Tibial artery (tissue), 4 donors: Measurements from ENCODE around the gene EHD2.
A peak's percentile ranks its signal among the peaks of the same experiment; 100 is the strongest.
"Not testable (repeated sequence)": the region's sequence is repeated elsewhere in the genome, so short reads cannot be mapped to it uniquely, and the experiment has no call there.

Source experiments
- DNase-seq, 2 donors: peaks; one replicate each; pipeline ENCODE4 v3.0.0-alpha.2; 2019
- H3K27ac ChIP-seq, 2 donors: fragments of 200-600 bp; sonication (generic) in 1 of 2; 1 replicate in 1 of 2; 2 replicates in 1 of 2; pipeline ENCODE4 v1.5.1; 2018 to 2019; ENCODE audit warnings: mild to moderate bottlenecking in 1 of 2
- H3K27me3 ChIP-seq, 2 donors: fragments of 200-600 bp; sonication (generic) in 1 of 2; one replicate each; pipeline versions ENCODE4 v1.5.1 to v1.6.0; 2016 to 2019
- H3K36me3 ChIP-seq, 3 donors: fragments of 200-600 bp; sonication (generic) in 2 of 3; one replicate each; pipeline ENCODE4 v1.5.1; 2016 to 2019; ENCODE audit warnings: mild to moderate bottlenecking in 2 of 3
- H3K4me1 ChIP-seq, 4 donors: fragments of 200-600 bp; sonication (generic) in 2 of 4; 1 replicate in 3 of 4; 2 replicates in 1 of 4; pipeline ENCODE4 v1.5.1; 2016 to 2019
- H3K4me3 ChIP-seq, 2 donors: fragments of 200-600 bp; sonication (generic) in 1 of 2; 1 replicate in 1 of 2; 2 replicates in 1 of 2; pipeline ENCODE4 v1.5.1; 2018 to 2019; ENCODE audit warnings: mild to moderate bottlenecking in 2 of 2
- H3K9me3 ChIP-seq, 3 donors: fragments of 200-600 bp; sonication (generic) in 1 of 3; one replicate each; pipeline ENCODE4 v1.5.1; 2016 to 2019
- CTCF ChIP-seq, 2 experiments: fragments of 200-600 bp in 1 of 2; fragments of 450-650 bp in 1 of 2; IDR thresholded peaks; one replicate each; pipeline ENCODE4 v1.5.1; 2017 to 2019; ENCODE audit warnings: antibody characterized with exemption in 2 of 2, mild to moderate bottlenecking in 1 of 2, moderate library complexity in 1 of 2
- intact Hi-C: fragments of 100-400 bp; cut with DNase I; formaldehyde crosslinking; loops from one replicate; pipeline ENCODE4 v1.15.0; 2023; ENCODE audit warnings: low total_unique reads

The EHD2 gene

GRCh38 chr19:47760632-47760999 lies 47.4 kb downstream of the EHD2 start:
- Histone ChIP-seq H3K27me3 (no peaks in the 10 kb centered on the region), H3K36me3 (peaks cover 33 to 51% (median 39%) of the 10 kb centered on the region in 3 donors), H3K4me3 (no peak overlapping the region), H3K27ac (no peak overlapping the region), H3K4me1 (peaks cover 0 to 2% (median 0%) of the 10 kb centered on the region in 4 donors), H3K9me3 (no peaks in the 10 kb centered on the region)
- no peak for DNase-seq
- intact Hi-C loops = no loop called here
- no peak for TF ChIP-seq CTCF (IDR thresholded peaks at IDR 0.05)

DNA sequence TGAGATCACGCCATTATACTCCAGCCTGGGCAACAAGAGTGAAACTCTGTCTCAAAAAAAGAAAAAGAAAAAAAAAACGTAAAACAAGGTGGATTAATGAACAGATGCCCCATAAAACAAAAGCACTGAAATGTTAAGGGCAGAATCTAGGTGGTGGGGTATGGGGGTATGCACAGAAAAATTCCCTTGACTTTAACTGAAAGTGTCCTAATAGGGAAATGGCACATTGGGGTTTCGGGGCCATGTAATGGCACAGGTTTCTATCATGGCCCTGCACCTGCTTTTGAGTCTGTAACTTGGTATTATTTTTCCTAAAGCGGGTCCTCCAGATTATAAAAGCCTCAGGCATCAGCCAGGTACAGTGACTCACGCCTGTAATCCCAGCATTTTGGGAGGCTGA lies 48.3 kb downstream of the EHD2 start:
- H3K9me3 ChIP-seq = no peaks in the 10 kb centered on the region
- H3K27me3 ChIP-seq = no peaks in the 10 kb centered on the region
- intact Hi-C loops = no loop called here
- no peak overlapping the region for H3K4me3 ChIP-seq
- DNase-seq = no peak
- peaks cover 23 to 42% (median 29%) of the 10 kb centered on the region in 3 donors for H3K36me3 ChIP-seq
- peaks cover 0 to 7% (median 0%) of the 10 kb centered on the region in 4 donors for H3K4me1 ChIP-seq
- no peak overlapping the region for H3K27ac ChIP-seq
- TF ChIP-seq CTCF (IDR thresholded peaks at IDR 0.05) = no peak

- intact Hi-C loops = no loop called here
- Histone ChIP-seq H3K27me3 (no peaks in the 10 kb centered on the region), H3K4me1 (peaks cover 0 to 7% (median 0%) of the 10 kb centered on the region in 4 donors)
Observed at GRCh38 chr19:47762151-47762550, 48.9 kb downstream of the EHD2 start.

DNA sequence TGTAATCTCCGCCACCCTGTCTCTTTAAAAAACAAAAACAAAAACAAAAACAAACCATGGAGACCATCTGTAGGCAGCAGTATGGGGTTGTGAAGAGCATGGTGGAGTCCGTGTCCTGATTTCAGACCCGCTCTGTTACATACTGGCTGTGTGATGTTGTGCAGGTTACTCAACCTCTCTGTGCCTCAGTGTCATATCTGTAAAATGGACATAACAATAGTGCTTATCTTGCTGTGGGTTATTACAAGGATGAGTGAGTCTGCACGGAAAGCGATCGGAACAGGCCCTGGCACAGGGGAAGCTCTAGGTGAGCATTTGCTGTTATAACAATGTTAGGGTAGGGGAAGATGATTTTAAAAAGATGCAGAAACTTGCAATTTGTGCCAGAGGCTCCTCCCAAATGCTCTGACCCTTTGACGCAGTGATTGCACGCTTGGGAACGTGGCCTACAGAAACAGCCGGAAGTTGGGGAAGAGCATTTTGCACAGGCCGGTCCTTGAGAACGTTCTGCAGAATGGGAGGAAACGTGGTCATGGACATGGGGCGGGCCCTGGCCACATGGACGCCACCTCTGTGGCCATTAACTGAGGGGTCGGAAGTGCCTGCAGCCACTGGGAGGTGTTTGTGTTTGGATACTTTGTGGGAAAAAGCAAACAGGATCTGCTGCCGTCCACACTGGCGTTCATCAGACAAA lies 49.5 kb downstream of the EHD2 start:
- no peak overlapping the region for H3K4me3 ChIP-seq
- intact Hi-C loops = no loop called here
- H3K27ac ChIP-seq = no peak overlapping the region
- H3K9me3 ChIP-seq = no peaks in the 10 kb centered on the region
- peaks cover 11 to 30% (median 17%) of the 10 kb centered on the region in 3 donors for H3K36me3 ChIP-seq
- H3K4me1 ChIP-seq = peaks cover 0 to 7% (median 0%) of the 10 kb centered on the region in 4 donors
- DNase-seq = no peak
- TF ChIP-seq CTCF (IDR thresholded peaks at IDR 0.05) = no peak
- no peaks in the 10 kb centered on the region for H3K27me3 ChIP-seq

More at GRCh38 chr19:47762151-47762550, 48.9 kb downstream of the EHD2 start:
- H3K36me3 ChIP-seq = peaks cover 17 to 36% (median 23%) of the 10 kb centered on the region in 3 donors
- no peak overlapping the region for H3K27ac ChIP-seq
- TF ChIP-seq CTCF (IDR thresholded peaks at IDR 0.05) = no peak
- DNase-seq = no peak
- H3K4me3 ChIP-seq = no peak overlapping the region
- H3K9me3 ChIP-seq = no peaks in the 10 kb centered on the region

- H3K27me3 ChIP-seq, DNase-seq, H3K9me3 ChIP-seq, H3K4me3 ChIP-seq, H3K4me1 ChIP-seq, H3K27ac ChIP-seq: not testable (repeated sequence)
- intact Hi-C loops = loop anchor here (5.0 kb wide), 1 partner anchor 98 kb away; no protein-coding TSS in a partner anchor
- H3K36me3 ChIP-seq = peaks cover 0 to 10% (median 0%) of the 10 kb centered on the region in 3 donors
Observed at GRCh38 chr19:47764705-47765104, 51.5 kb downstream of the EHD2 start.

DNA sequence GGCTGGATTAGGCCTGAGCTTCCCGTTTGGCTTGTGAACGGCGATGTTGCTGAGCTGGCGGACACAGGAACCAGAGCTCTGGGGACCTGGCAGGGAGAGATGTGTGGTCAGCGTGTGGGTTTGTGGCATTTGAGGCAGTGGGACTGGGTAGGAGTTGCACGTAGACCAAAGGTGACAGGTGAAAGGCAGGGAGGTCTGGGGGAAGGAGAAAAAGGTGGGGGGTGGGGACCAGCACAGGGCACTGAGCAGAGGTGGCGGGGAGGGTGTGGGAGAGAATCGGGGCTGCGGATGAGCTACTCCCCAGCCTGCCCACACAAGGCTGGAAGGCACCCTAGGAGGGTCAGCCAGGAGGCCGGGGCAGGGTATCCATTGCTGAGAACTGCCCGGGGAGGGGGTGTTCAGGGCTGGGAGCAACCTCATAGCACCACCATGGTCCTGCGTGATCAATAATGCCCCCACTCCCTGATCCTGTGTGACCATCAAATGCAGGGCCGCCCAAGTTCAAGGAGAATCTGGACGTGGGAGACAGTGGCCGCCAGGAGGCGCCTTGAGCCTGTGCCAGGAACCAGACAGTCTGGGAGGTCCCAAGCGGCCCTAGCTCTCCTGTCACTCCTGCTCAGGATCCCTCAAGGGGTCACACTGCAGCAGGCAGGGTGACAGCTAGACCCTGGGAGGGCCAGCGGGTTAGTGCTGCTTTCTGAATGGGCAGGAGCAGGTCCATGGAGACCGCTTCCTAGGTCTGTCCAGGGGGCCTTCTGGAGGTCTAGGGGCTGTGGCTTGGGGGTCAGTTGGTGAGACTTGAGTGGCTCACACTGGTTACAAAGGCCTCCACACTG lies 52.5 kb downstream of the EHD2 start:
- peak; percentile 77 to 84 for TF ChIP-seq CTCF (IDR thresholded peaks at IDR 0.05)
- Histone ChIP-seq H3K27me3 (no peaks in the 10 kb centered on the region), H3K4me3 (no peak overlapping the region), H3K4me1 (peaks cover 0 to 7% (median 0%) of the 10 kb centered on the region in 4 donors), H3K9me3 (no peaks in the 10 kb centered on the region), H3K36me3 (peaks cover 0 to under 1% (median 0%) of the 10 kb centered on the region in 3 donors), H3K27ac (no peak overlapping the region)
- peak in 1 of 2 donors; percentile 79 for DNase-seq
- intact Hi-C loops = loop anchor here (2.0 to 5.0 kb wide), 2 partner anchors 21 to 97 kb away; no protein-coding TSS in a partner anchor
